GM12878 (cell line): ENCODE measurements around the gene CCDC170. TPM values are rescaled to one million over a fixed set of nuclear protein-coding genes. Genes with fewer than 3 reads are reported as not detected.

Experiments
- ATAC-seq: fragments of 200-7000 bp; cut with Tn5 transposase; 3 replicates; pipeline ENCODE4 v1.9.1; 2020; ENCODE audit warnings: mild to moderate bottlenecking, moderate library complexity
- BruUV-seq: library from RNA; stranded (reverse); fragments of 400-500 nt; replicated peaks from 2 replicates; lab custom pipeline; 2021; lab: Mats Ljungman, UMichigan
- CTCF ChIA-PET: fragments of 300-600 bp; sonication (Branson Sonifier 250); formaldehyde crosslinking; extraction: SDS; loops from one replicate; lab custom pipeline; 2021; ENCODE audit warnings: inconsistent platforms; lab: Yijun Ruan, JAX
- POLR2A ChIA-PET: fragments of 350-600 bp; formaldehyde crosslinking; extraction: SDS; loops from one replicate; lab custom pipeline; 2021; ENCODE audit warnings: inconsistent platforms; lab: Charles Lee
- RAD21 ChIA-PET: fragments of 300-600 bp; sonication (Branson Sonifier 250); formaldehyde crosslinking; loops from one replicate; lab custom pipeline; 2023; ENCODE audit warnings: antibody characterized with exemption; ENCODE audit not compliant: unreplicated experiment; lab: Charles Lee
- SMC1A ChIA-PET: fragments of 300-600 bp; sonication (Branson Sonifier 250); formaldehyde crosslinking; loops from one replicate; lab custom pipeline; 2023; ENCODE audit not compliant: unreplicated experiment, uncharacterized antibody; lab: Charles Lee
- DNase-seq: peaks from one replicate; pipeline ENCODE4 v3.0.0-alpha.2; 2011; ENCODE audit warnings: low read depth, low spot score
- FAIRE-seq: peaks from 3 replicates; lab custom pipeline; 2011; peaks lifted over from hg19 to GRCh38; lab: Jason Lieb, UNC
- H2AFZ ChIP-seq: 2 replicates; pipeline ENCODE4 v1.6.0; 2011; ENCODE audit warnings: low read depth, low read length, control low read depth; ENCODE audit not compliant: control insufficient read depth
- H3K27ac ChIP-seq: 2 replicates; pipeline ENCODE4 v1.5.1; 2011; ENCODE audit warnings: control low read depth; ENCODE audit not compliant: control insufficient read depth, insufficient read depth
- H3K27me3 ChIP-seq, 2 experiments: replicated peaks in 1 of 2; 2 replicates each; pipeline versions ENCODE4 v1.6.0 to v1.6.1; 2011; ENCODE audit warnings: low read length in 1 of 2; ENCODE audit not compliant: control insufficient read depth in 2 of 2, insufficient read depth in 2 of 2
- H3K36me3 ChIP-seq, 2 experiments: 2 replicates each; pipeline ENCODE4 v1.5.1; 2011; ENCODE audit warnings: low read length in 1 of 2; ENCODE audit not compliant: control insufficient read depth in 2 of 2, insufficient read depth in 2 of 2
- H3K4me1 ChIP-seq: 2 replicates; pipeline ENCODE4 v1.6.1; 2011; ENCODE audit warnings: mild to moderate bottlenecking, low read length, moderate library complexity, mixed read lengths; ENCODE audit not compliant: control insufficient read depth, insufficient read depth
- H3K4me2 ChIP-seq: 2 replicates; pipeline ENCODE4 v1.6.0; 2011; ENCODE audit warnings: control low read depth; ENCODE audit not compliant: control insufficient read depth, insufficient read depth
- H3K4me3 ChIP-seq: fragments of 200-600 bp; sonication (generic); 2 replicates; pipeline ENCODE4 v1.5.1; 2016
- H3K79me2 ChIP-seq: 2 replicates; pipeline ENCODE4 v1.6.0; 2011; ENCODE audit warnings: low read length; ENCODE audit not compliant: control insufficient read depth, insufficient read depth
- H3K9ac ChIP-seq: 2 replicates; pipeline ENCODE4 v1.8.0; 2011; ENCODE audit warnings: low read length, control low read depth, mixed read lengths; ENCODE audit not compliant: control insufficient read depth, insufficient read depth
- H3K9me3 ChIP-seq: replicated peaks from 3 replicates; pipeline ENCODE4 v1.5.1; 2011; ENCODE audit warnings: mild to moderate bottlenecking, low read length; ENCODE audit not compliant: control insufficient read depth, insufficient read depth
- H4K20me1 ChIP-seq: 2 replicates; pipeline ENCODE4 v1.6.0; 2011; ENCODE audit not compliant: control insufficient read depth, insufficient read depth
- CBX3 ChIP-seq: fragments of 200-600 bp; sonication (generic); IDR thresholded peaks from 2 replicates; pipeline ENCODE4 v1.6.1; 2016; ENCODE audit warnings: low read depth, borderline replicate concordance
- ELK1 ChIP-seq: IDR thresholded peaks from 2 replicates; pipeline ENCODE4 v1.6.1; 2012; ENCODE audit warnings: low read depth, low read length, improper control_type of control experiment
- FOXK2 ChIP-seq: fragments of 450-650 bp; IDR thresholded peaks from 2 replicates; pipeline ENCODE4 v1.6.1; 2017; ENCODE audit warnings: mild to moderate bottlenecking, moderate library complexity
- IKZF1 ChIP-seq: fragments of 450-650 bp; conservative IDR thresholded peaks from 2 replicates; pipeline ENCODE4 v1.6.1; 2017; ENCODE audit warnings: antibody characterized with exemption, mild to moderate bottlenecking
- KDM1A ChIP-seq: fragments of 200-600 bp; sonication (generic); IDR thresholded peaks from 2 replicates; pipeline ENCODE4 v1.6.1; 2016; ENCODE audit warnings: borderline replicate concordance
- RFX5 ChIP-seq: IDR thresholded peaks from 2 replicates; pipeline ENCODE4 v1.6.1; 2011; ENCODE audit warnings: low read depth, low read length, improper control_type of control experiment
- SMC3 ChIP-seq: IDR thresholded peaks from 2 replicates; pipeline ENCODE4 v1.6.1; 2011; ENCODE audit warnings: low read length, improper control_type of control experiment, borderline replicate concordance
- SREBF2 ChIP-seq: IDR thresholded peaks from 2 replicates; pipeline ENCODE4 v1.6.1; 2012; ENCODE audit warnings: mild to moderate bottlenecking, low read length
- TARDBP ChIP-seq: IDR thresholded peaks from 2 replicates; pipeline ENCODE4 v1.6.1; 2016; ENCODE audit warnings: borderline replicate concordance
- USF2 ChIP-seq: IDR thresholded peaks from 2 replicates; pipeline ENCODE4 v1.6.1; 2011; ENCODE audit warnings: low read depth, low read length, improper control_type of control experiment, borderline replicate concordance
- ZBTB11 ChIP-seq: fragments of 450-650 bp; formaldehyde crosslinking; IDR thresholded peaks from 2 replicates; pipeline ENCODE4 v1.5.0; 2022; ENCODE audit warnings: mild to moderate bottlenecking, missing genetic modification characterization
- ZNF217 ChIP-seq: fragments of 450-650 bp; IDR thresholded peaks from 2 replicates; pipeline ENCODE4 v1.6.1; 2017; ENCODE audit warnings: antibody characterized with exemption, mild to moderate bottlenecking
- ZNF622 ChIP-seq: fragments of 450-650 bp; IDR thresholded peaks from 2 replicates; pipeline ENCODE4 v1.6.1; 2017; ENCODE audit warnings: mild to moderate bottlenecking, inconsistent platforms
- ZNF687 ChIP-seq: fragments of 450-650 bp; IDR thresholded peaks from 2 replicates; pipeline ENCODE4 v1.6.1; 2017; ENCODE audit warnings: mild to moderate bottlenecking, moderate library complexity
- WGBS: methylation state at CpG from one replicate; pipeline ENCODE4 v1.1.6; 2016; ENCODE audit warnings: low lambda C conversion rate; ENCODE audit not compliant: insufficient replicate concordance, insufficient coverage; ENCODE audit errors: missing lambda C conversion rate; 5-methylcytosine and 5-hydroxymethylcytosine counted together
- in situ Hi-C: fragments of 300-500 bp; cut with MboI; formaldehyde crosslinking; loops from 9 replicates; pipeline ENCODE4 v1.14.3; 2018; ENCODE audit warnings: mixed read lengths
- intact Hi-C: fragments of 100-400 bp; cut with micrococcal nuclease; formaldehyde crosslinking; loops from one replicate; pipeline ENCODE4 v1.14.2; 2022; ENCODE audit not compliant: unreplicated experiment
- polyA plus RNA-seq, 11 experiments: library from polyadenylated mRNA; depleted of rRNA in 4 of 11; unstranded in 6 of 11; stranded (reverse) in 5 of 11; fragments of >200 nt; fragmentation: Nextera tagmentation in 4 of 11; fragmentation: Illumina TruSeq in 1 of 11; extraction: Ambion mirVana in 4 of 11; extraction: Trizol in 1 of 11; gene quantifications; 1 replicate in 1 of 11; 2 replicates in 10 of 11; pipeline versions ENCODE4 v1.2.1 to v1.2.3, GENCODE V29; 2011 to 2016; ENCODE audit warnings: inconsistent platforms in 2 of 11, missing spikeins in 2 of 11, low read depth in 1 of 11
- total RNA-seq, 4 experiments: library from RNA; depleted of rRNA in 3 of 4; stranded (reverse); fragments of >200 nt in 3 of 4; fragmentation: Illumina TruSeq in 1 of 4; extraction: Trizol in 1 of 4; gene quantifications; 2 replicates each; pipeline versions ENCODE4 v1.2.1 to v1.2.3, GENCODE V29; 2013 to 2021

The CCDC170 gene
- total and polyA plus RNA-seq, 10 of the 15 experiments (the other 5 are each of a cell fraction or from before 2014, with no cell fraction given): not detected

GRCh38 chr6:151651639-151652038, 157.8 kb downstream of the CCDC170 start (continued):
- TF ChIP-seq USF2 (no peak), RFX5 (no peak), KDM1A (no peak), ZBTB11 (CRISPR knock-in tag) (no peak), ZNF217 (no peak), TARDBP (no peak), ELK1 (no peak)

GRCh38 chr6:151652325-151652724, 158.5 kb downstream of the CCDC170 start:
- Histone ChIP-seq H3K36me3 (no peaks in the 10 kb centered on the region), H3K4me2 (no peak overlapping the region), H2AFZ (no peak overlapping the region), H3K27me3 (no peaks in the 10 kb centered on the region; a peak in 1 of 4 replicates), H3K4me1 (no peaks in the 10 kb centered on the region), H3K9ac (no peak overlapping the region), H4K20me1 (no peaks in the 10 kb centered on the region), H3K27ac (no peak overlapping the region), H3K4me3 (no peak overlapping the region), H3K9me3 (no peaks in the 10 kb centered on the region), H3K79me2 (no peaks in the 10 kb centered on the region)
- WGBS: 30% methylated on average over 2 of the region's 2 CpGs
- ChIA-PET SMC1A (interaction anchor here (0.6 to 0.7 kb wide), 2 partner anchors 48 to 416 kb away, joined by 3 to 7 read pairs; no protein-coding TSS in a partner anchor), RAD21 (no interaction called here), CTCF (interaction anchor here (0.6 to 1.1 kb wide), 4 partner anchors 23 to 472 kb away, joined by 3 to 4 read pairs (median 3); no protein-coding TSS in a partner anchor), POLR2A (no interaction called here)
- FAIRE-seq: no peak
- in situ Hi-C loops: no loop called here
- no TSS peak for BruUV-seq
- intact Hi-C loops: no loop called here
- DNase-seq: no peak
- ATAC-seq: no peak
- TF ChIP-seq CBX3 (no peak), ZNF687 (no peak), IKZF1 (no peak), SREBF2 (no peak), SMC3 (no peak), ZNF622 (no peak), FOXK2 (no peak)
